ENCODE data around the gene CNIH4. TPM values are rescaled to one million over a fixed set of nuclear protein-coding genes. Genes with fewer than 3 reads are reported as not detected.
A peak's percentile ranks its signal among the peaks of the same experiment; 100 is the strongest.
"Not testable (repeated sequence)": the region's sequence is repeated elsewhere in the genome, so short reads cannot be mapped to it uniquely, and the experiment has no call there.

The CNIH4 gene
- polyA plus RNA-seq (ENCODE audit: insufficient read length): 26.1 TPM

- peak; percentile 94 for DNase-seq (ENCODE audit: low read depth)
These were observed at the start of gene CNIH4 for GRCh38 chr1:224356685-224357625. TSS of gene CNIH4 (plus strand) at chr1:224356879. CDS start at chr1:224356925, 46 bp downstream.

GRCh38 chr1:224308064-224308463, 48.6 kb upstream of the CNIH4 start:
- DNase-seq (ENCODE audit: low read depth): no peak

DNA sequence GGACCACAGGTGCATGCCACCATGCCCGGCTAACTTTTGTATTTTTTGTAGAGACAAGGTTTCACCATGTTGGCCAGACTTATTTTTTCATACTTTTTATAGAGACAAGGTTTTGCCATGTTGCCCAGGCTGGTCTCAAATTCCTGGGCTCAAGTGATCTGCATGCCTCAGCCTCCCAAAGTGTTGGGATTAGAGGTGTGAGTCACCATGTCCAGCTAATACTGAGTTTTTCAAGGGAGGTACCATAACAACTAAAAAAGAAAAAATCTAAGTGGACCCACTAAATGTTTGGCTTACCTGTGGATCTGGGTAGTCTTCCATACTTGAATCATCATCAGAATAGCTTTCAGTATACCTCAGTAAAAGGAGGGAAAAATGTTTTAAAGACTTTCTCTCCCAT, 45.2 kb upstream of the CNIH4 start:
- not testable (repeated sequence) for DNase-seq (ENCODE audit: low read depth)

DNA sequence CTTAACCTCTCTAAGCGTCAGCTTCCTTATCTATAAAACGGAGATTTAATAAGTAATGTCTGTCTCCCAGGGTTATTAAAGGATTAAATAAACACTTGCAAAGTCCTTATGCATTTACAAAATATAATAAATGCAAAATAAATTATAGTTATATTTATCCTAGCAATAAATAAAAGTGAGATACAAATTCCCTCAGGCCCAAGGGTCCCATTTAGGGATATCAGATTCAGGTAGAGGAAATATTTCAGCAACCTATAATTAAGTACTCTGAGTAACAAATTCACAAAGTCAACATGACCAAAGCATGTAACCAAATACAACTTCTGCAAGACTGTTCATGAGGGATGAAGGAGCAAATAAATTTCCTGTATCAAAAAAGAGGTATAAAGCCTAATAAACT, 44.7 kb upstream of the CNIH4 start:
- DNase-seq (ENCODE audit: low read depth): no peak

DNA sequence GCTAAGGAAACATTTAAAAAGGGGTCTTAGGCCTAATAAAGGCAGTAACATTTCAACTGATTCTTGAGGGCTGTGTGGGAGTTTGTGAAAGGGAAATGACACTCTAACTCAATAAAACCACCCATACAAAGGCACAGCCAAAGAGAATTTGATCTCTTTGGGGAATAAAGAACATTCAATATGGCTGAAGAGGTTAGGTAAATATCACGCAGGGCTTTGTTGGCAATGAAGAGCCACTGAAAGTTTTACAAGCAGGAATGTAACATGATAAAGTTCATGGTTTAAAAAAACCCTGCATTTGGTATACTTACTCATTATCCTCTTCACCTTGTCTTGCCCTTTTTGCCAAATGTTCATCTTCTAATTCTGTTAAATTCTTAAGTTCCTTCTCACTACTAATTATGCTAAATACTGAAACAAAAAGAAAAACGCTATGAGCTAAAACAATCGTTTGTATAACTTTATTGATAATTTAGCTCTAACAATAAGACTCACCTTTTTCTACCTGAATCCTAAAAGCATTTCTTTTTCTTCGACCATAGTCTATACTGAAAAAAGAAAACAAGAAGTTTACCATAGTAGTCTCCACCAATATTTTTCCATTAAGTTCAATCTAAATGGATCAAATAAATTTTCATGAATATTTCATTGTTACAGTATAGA, 39.2 kb upstream of the CNIH4 start:
- no peak for DNase-seq (ENCODE audit: low read depth)

GRCh38 chr1:224321706-224322105, 35.0 kb upstream of the CNIH4 start:
- DNase-seq (ENCODE audit: low read depth): no peak

DNA sequence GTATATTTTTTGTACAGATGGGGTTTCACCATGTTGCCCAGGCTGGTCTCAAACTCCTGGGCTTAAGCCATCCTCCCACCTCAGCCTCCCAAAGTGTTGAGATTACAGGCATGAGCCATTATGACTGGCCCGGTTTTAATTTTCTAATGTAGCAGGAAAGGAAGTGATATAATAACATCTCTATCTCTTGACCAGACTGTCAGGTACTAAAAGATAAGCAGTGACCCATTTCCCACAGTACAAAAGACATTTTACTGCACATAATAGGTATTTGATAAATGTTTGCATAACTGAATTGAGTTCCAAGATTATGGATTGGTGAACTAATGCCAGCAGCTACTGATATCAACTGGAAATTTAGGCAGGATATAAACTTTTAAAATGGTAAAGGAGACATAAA, 30.7 kb upstream of the CNIH4 start:
- no peak for DNase-seq (ENCODE audit: low read depth)

- DNase-seq (ENCODE audit: low read depth): no peak
These were observed 28.0 kb upstream of the CNIH4 start for GRCh38 chr1:224328644-224329043.

DNA sequence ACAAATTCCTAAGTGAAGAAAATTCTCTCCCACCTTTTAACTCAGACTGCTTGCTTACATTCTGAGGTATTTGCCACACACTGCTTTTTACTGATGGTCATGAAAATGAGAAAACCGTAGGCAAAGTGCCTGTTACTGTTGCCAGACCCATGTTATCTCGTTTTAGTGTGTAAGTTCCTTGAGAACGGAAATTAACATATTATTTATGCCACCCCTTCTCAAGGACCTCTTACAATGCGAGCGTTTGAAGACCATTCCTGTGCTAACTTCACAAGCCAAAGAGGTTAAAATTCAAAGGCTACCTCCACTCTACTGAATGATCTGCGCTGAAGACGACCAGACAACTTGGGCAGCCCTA, 27.2 kb upstream of the CNIH4 start:
- no peak for DNase-seq (ENCODE audit: low read depth)

GRCh38 chr1:224329842-224330753, 26.6 kb upstream of the CNIH4 start, which contains the start of gene NVL:
TSS of gene NVL (minus strand) at chr1:224330172. CDS start at chr1:224330127, 45 bp downstream.
- DNase-seq (ENCODE audit: low read depth): peak; percentile 82

DNA sequence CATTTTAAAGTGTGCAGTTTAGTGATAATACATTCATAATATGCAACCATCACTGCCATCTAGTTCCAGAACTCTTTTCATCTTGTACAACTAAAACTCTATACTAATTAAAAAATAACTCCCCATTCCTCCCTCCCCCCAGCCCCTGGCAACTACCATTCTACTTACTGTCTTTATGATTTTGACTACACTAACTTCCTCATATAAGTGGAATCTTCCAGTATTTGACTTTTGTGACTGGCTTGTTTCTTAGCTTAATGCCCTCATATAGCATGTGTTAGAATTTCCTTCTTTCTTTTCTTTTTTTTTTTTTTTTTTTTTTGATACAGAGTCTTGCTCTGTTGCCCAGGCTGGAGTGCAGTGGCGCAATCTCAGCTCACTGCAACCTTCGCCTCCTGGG, 25.4 kb upstream of the CNIH4 start:
- DNase-seq (ENCODE audit: low read depth): no peak

DNA sequence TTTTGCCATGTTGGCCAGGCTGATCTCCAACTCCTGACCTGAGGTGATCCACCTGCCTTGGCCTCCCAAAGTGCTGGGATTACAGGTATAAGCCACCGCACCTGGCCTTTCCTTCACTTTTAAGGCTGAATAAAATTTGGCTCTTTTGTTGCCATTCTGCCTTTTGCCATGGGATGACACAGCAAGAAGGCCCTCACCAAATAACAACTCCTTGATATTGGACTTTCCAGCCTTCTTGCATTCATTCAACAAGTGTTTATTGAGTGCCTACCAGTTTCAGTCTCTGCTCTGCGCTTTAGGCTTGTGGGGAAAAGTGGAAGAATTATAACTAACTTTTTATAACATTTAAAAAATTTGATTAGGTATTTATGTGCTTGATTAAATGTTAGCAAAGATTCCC, 24.9 kb upstream of the CNIH4 start:
- DNase-seq (ENCODE audit: low read depth): no peak

- no peak for DNase-seq (ENCODE audit: low read depth)
These were observed 23.3 kb upstream of the CNIH4 start for GRCh38 chr1:224333309-224333926.

DNA sequence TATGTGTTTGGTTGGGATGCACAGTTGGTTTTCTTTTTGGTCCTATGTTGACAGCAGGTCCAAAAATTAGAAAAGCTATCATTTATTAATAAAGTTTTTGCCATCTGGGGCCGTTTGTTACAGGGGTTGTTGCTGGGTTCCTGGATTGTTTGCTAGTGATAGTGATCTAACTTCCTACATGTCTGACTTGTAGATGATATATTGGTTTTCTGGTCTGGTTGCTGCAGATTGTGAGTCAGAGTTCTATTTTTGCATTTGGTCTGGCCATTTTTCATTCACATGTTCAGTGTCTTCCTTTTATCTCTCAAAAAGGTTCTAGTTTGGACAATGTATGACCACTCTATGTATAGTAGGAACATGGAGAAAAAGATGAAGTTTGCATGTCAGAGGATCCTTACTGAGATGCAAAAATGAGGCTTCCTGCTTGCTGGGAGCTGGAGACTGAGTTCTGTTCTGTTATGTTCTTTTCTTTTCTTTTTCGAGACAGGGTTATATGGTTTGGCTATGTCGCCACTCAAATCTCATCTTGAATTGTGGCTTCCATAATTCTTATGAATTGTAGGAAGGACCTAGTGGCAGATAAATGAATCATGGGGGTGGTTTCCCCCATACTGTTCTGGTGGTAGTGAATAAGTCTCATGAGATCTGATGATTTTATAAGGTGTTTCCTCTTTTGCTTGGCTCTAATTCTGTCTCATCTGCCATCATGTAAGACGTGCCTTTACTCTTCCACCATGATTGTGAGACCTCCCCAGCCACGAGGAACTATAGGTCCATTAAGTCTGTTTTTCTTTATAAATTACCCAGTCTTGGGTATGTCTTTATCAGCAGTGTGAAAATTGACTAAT, 22.5 kb upstream of the CNIH4 start:
- DNase-seq (ENCODE audit: low read depth): no peak

DNA sequence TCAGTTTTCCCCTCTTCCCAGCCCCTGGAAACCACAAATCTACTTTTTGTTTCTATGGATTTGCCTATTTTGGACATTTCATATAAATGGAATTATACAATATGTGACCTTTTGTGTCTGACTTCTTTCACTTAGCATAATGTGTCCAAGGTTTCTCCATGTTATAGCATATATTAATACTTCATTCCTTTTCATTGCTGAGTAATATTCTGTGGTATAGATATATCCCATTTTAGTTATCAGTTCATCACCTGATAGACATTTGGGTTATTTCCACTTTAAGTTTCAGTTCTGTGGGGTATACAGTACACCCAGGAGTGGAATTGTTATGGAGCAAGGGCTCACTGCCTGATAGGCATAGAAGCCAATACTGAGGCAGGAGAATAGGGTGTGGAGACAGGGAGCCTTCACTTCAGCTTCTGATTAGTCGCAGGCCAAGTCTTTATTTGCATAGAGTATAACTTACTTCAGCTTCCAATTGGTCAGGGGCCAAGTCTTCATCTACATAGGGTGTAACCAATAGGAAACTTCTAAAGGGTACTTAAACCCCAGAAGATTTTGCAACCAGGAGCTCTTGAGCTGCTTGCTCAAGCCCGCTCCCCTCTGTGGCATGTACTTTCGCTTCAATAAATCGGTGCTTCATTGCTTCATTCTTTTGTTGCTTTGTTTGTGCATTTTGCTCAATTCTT, 18.4 kb upstream of the CNIH4 start:
- no peak for DNase-seq (ENCODE audit: low read depth)

DNA sequence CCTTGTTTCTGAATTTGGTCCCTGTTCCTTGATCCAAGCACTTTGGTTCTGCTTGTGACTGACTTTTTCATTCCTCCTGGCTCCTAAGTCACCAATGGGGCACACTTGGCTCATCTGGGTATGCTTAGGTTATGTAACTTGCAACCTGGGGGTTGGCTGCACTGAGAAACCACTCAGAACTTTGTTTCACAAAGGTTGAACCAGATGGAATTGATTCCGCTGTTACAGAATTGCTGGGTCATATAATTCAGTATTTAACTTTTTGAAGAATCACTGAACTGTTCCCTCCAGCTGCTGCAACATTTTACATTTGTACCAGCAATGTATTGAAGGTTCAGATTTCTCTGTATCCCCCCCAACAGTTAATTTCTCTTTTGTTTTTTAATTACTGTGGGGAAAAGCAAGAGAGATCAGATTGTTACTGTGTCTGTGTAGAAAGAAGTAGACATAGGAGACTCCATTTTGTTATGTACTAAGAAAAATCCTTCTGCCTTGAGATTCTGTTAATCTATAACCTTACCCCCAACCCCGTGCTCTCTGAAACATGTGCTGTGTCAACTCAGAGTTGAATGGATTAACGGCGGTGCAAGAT, 17.1 kb upstream of the CNIH4 start:
- no peak for DNase-seq (ENCODE audit: low read depth)

- not testable (repeated sequence) for DNase-seq (ENCODE audit: low read depth)
These were observed 16.0 kb upstream of the CNIH4 start for GRCh38 chr1:224340453-224341384.

DNA sequence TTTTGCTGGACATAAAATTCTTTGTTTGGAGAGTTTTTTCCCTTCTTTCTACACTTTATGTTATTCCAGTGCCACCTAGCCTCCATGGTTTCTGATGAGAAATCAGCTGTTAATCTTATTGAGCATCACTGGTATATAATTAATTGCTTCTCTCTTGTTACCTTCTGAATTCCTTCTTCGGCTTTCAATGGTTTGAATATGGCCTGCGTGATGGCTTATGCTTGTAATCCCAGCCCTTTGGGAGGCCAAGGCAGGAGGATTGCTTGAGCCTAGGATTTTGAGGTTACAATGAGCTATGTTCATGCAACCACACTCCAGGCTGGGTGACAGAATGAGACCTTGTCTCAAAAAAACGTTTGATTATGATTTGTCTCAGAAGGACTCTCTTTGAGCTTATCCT, 13.0 kb upstream of the CNIH4 start:
- DNase-seq (ENCODE audit: low read depth): no peak

All from forelimb muscle (tissue), 1 donor.